DND-41 (cell line): ENCODE results near the gene COL2A1.

Experiments
- EZH2 ChIP-seq: IDR thresholded peaks from 3 replicates; pipeline ENCODE4 v1.6.1; 2012; ENCODE audit warnings: borderline replicate concordance, low read depth, mild to moderate bottlenecking, moderate library complexity, low read length, inconsistent platforms; ENCODE audit not compliant: severe bottlenecking
- TF ChIP-seq, protein P1 (sequence below): IDR thresholded peaks from 2 replicates; pipeline ENCODE4 v1.5.1; 2012; ENCODE audit warnings: borderline replicate concordance, low read length, moderate library complexity, mild to moderate bottlenecking; ENCODE audit not compliant: poor library complexity, severe bottlenecking; ENCODE audit errors: extremely low read depth

DNA sequence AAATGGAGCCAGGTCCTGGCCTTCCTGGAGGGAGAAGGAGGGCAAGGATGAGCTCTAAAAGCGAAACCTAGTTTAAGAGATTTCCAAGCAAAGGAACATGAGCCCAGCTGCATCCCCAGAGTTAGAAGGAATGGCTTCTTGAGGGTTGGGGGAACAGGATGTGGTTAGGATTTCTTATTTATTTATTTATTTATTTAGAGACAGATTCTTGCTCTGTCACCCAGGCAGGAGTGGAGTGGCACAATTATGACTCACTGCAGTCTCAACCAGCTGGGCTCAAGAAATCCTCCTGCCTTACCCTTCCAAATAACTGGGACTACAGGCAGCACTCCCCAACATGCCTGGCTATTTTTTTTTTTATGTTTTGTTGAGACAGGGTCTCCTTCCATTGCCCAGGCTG, 66.2 kb downstream of the COL2A1 start:
- TF ChIP-seq, protein P1, sequence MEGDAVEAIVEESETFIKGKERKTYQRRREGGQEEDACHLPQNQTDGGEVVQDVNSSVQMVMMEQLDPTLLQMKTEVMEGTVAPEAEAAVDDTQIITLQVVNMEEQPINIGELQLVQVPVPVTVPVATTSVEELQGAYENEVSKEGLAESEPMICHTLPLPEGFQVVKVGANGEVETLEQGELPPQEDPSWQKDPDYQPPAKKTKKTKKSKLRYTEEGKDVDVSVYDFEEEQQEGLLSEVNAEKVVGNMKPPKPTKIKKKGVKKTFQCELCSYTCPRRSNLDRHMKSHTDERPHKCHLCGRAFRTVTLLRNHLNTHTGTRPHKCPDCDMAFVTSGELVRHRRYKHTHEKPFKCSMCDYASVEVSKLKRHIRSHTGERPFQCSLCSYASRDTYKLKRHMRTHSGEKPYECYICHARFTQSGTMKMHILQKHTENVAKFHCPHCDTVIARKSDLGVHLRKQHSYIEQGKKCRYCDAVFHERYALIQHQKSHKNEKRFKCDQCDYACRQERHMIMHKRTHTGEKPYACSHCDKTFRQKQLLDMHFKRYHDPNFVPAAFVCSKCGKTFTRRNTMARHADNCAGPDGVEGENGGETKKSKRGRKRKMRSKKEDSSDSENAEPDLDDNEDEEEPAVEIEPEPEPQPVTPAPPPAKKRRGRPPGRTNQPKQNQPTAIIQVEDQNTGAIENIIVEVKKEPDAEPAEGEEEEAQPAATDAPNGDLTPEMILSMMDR, result no peak
- TF ChIP-seq EZH2, result no peak
